Mesothelial cell of epicardium (in vitro differentiated cells): ENCODE measurements around the gene TMBIM6. TPM values are rescaled to one million over a fixed set of nuclear protein-coding genes. Genes with fewer than 3 reads are reported as not detected.
A peak's percentile ranks its signal among the peaks of the same experiment; 100 is the strongest.
"Not testable (repeated sequence)": the region's sequence is repeated elsewhere in the genome, so short reads cannot be mapped to it uniquely, and the experiment has no call there.

Experiments used
- DNase-seq, 2 experiments: peaks; one replicate each; pipeline ENCODE4 v3.0.0; 2021; ENCODE audit warnings: low spot score in 2 of 2; ENCODE audit not compliant: unreplicated experiment in 2 of 2
- H3K27ac Mint-ChIP-seq: 2 replicates; pipeline ENCODE4 v1.8.0; 2021; ENCODE audit warnings: mixed read lengths
- H3K27me3 Mint-ChIP-seq: 2 replicates; pipeline ENCODE4 v1.8.0; 2021; ENCODE audit warnings: low read depth, mixed read lengths
- H3K36me3 Mint-ChIP-seq: 2 replicates; pipeline ENCODE4 v1.8.0; 2021; ENCODE audit warnings: mixed read lengths
- H3K4me1 Mint-ChIP-seq: 2 replicates; pipeline ENCODE4 v1.8.0; 2021; ENCODE audit warnings: mixed read lengths
- H3K4me3 Mint-ChIP-seq: 2 replicates; pipeline ENCODE4 v1.8.0; 2021; ENCODE audit warnings: mild to moderate bottlenecking, moderate library complexity, mixed read lengths
- H3K9me3 Mint-ChIP-seq: 2 replicates; pipeline ENCODE4 v1.8.0; 2021; ENCODE audit warnings: mixed read lengths
- CTCF ChIP-seq: fragments of 200-600 bp; sonication (generic); IDR thresholded peaks from one replicate; pipeline ENCODE4 v1.5.0; 2021; ENCODE audit warnings: antibody characterized with exemption; ENCODE audit not compliant: unreplicated experiment
- total RNA-seq: library from RNA; stranded (reverse); gene quantifications from 3 replicates; pipeline ENCODE4 v1.2.1, GENCODE V29; 2021

The TMBIM6 gene
- total RNA-seq, 1 donor from 2014 or later: 296 TPM

- TF ChIP-seq CTCF: no peak
- Mint-ChIP-seq H3K4me3 (no peak overlapping the region), H3K4me1 (no peaks in the 10 kb centered on the region), H3K9me3 (no peaks in the 10 kb centered on the region), H3K36me3 (peaks cover 28% of the 10 kb centered on the region), H3K27ac (no peak overlapping the region), H3K27me3 (no peaks in the 10 kb centered on the region)
- no peak for DNase-seq
These were observed 24.7 kb downstream of the TMBIM6 start for GRCh38 chr12:49766115-49766455.

GRCh38 chr12:49767333-49767732 is 26.0 kb downstream of the TMBIM6 start:
- H3K4me3 Mint-ChIP-seq: no peak overlapping the region
- H3K4me1 Mint-ChIP-seq: no peaks in the 10 kb centered on the region
- TF ChIP-seq CTCF: no peak
- H3K36me3 Mint-ChIP-seq: peaks cover 18% of the 10 kb centered on the region
- no peak overlapping the region for H3K27ac Mint-ChIP-seq
- DNase-seq: no peak
- no peaks in the 10 kb centered on the region for H3K27me3 Mint-ChIP-seq
- H3K9me3 Mint-ChIP-seq: no peaks in the 10 kb centered on the region

- H3K27me3 Mint-ChIP-seq, H3K27ac Mint-ChIP-seq, H3K36me3 Mint-ChIP-seq, DNase-seq, H3K4me3 Mint-ChIP-seq, H3K4me1 Mint-ChIP-seq, H3K9me3 Mint-ChIP-seq: not testable (repeated sequence)
These were observed 31.7 kb downstream of the TMBIM6 start for GRCh38 chr12:49773102-49773501.

GRCh38 chr12:49776413-49776812 is 35.1 kb downstream of the TMBIM6 start:
- DNase-seq: peak in 1 of 2 experiments; percentile 58
- TF ChIP-seq CTCF: peak; percentile 52
- peaks cover 25% of the 10 kb centered on the region for H3K27me3 Mint-ChIP-seq
- H3K4me1 Mint-ChIP-seq: peaks cover 10% of the 10 kb centered on the region
- no peaks in the 10 kb centered on the region for H3K36me3 Mint-ChIP-seq
- H3K27ac Mint-ChIP-seq: no peak overlapping the region
- no peaks in the 10 kb centered on the region for H3K9me3 Mint-ChIP-seq
- no peak overlapping the region for H3K4me3 Mint-ChIP-seq

GRCh38 chr12:49776858-49777257 is 35.5 kb downstream of the TMBIM6 start:
- Mint-ChIP-seq H3K4me1 (peaks cover 10% of the 10 kb centered on the region), H3K4me3 (no peak overlapping the region), H3K27ac (no peak overlapping the region), H3K27me3 (peaks cover 26% of the 10 kb centered on the region), H3K9me3 (no peaks in the 10 kb centered on the region), H3K36me3 (no peaks in the 10 kb centered on the region)
- TF ChIP-seq CTCF: no peak
- DNase-seq: no peak

GRCh38 chr12:49777341-49777740 is 36.0 kb downstream of the TMBIM6 start:
- no peak overlapping the region for H3K27ac Mint-ChIP-seq
- DNase-seq: no peak
- H3K27me3 Mint-ChIP-seq: peaks cover 30% of the 10 kb centered on the region
- H3K4me3 Mint-ChIP-seq: no peak overlapping the region
- H3K36me3 Mint-ChIP-seq: no peaks in the 10 kb centered on the region
- peaks cover 10% of the 10 kb centered on the region for H3K4me1 Mint-ChIP-seq
- H3K9me3 Mint-ChIP-seq: no peaks in the 10 kb centered on the region
- no peak for TF ChIP-seq CTCF
